H9 (cell line): ENCODE measurements around the gene GPC6. TPM values are rescaled to one million over a fixed set of nuclear protein-coding genes. Genes with fewer than 3 reads are reported as not detected.

ENCODE experiments used
- DNase-seq: peaks from one replicate; pipeline ENCODE4 v3.0.0-alpha.2; 2017
- H2AFZ ChIP-seq: one replicate; pipeline ENCODE4 v1.6.1; 2013; ENCODE audit warnings: mild to moderate bottlenecking, low read length, control low read depth, moderate library complexity
- H2AK5ac ChIP-seq: 2 replicates; pipeline ENCODE4 v1.6.1; 2013; ENCODE audit warnings: low read length, control low read depth, mixed read lengths; ENCODE audit not compliant: insufficient read length
- H2BK120ac ChIP-seq: one replicate; pipeline ENCODE4 v1.6.1; 2013; ENCODE audit warnings: low read depth, mild to moderate bottlenecking, low read length, control low read depth, inconsistent platforms; ENCODE audit not compliant: poor library complexity, severe bottlenecking
- H2BK12ac ChIP-seq: 2 replicates; pipeline ENCODE4 v1.6.1; 2013; ENCODE audit warnings: low read length, control low read depth, mixed read lengths, low read depth; ENCODE audit not compliant: insufficient read length
- H2BK15ac ChIP-seq: 2 replicates; pipeline ENCODE4 v1.6.1; 2013; ENCODE audit warnings: low read depth, low read length, control low read depth
- H2BK20ac ChIP-seq: one replicate; pipeline ENCODE4 v1.6.1; 2013; ENCODE audit warnings: low read depth, mild to moderate bottlenecking, low read length, control low read depth, inconsistent platforms; ENCODE audit not compliant: poor library complexity, severe bottlenecking
- H2BK5ac ChIP-seq: 2 replicates; pipeline ENCODE4 v1.6.1; 2013; ENCODE audit warnings: low read length, control low read depth, mixed read lengths; ENCODE audit not compliant: insufficient read length
- H3K14ac ChIP-seq: 2 replicates; pipeline ENCODE4 v1.6.1; 2013; ENCODE audit warnings: low read length, control low read depth; ENCODE audit not compliant: insufficient read depth
- H3K18ac ChIP-seq: 2 replicates; pipeline ENCODE4 v1.6.1; 2013; ENCODE audit warnings: low read depth, mild to moderate bottlenecking, mixed read lengths, low read length, control low read depth; ENCODE audit not compliant: insufficient read length
- H3K23ac ChIP-seq: 2 replicates; pipeline ENCODE4 v1.6.1; 2013; ENCODE audit warnings: low read length, control low read depth, mixed read lengths, low read depth; ENCODE audit not compliant: insufficient read length
- H3K23me2 ChIP-seq: 2 replicates; pipeline ENCODE4 v1.6.1; 2013; ENCODE audit warnings: low read depth, mild to moderate bottlenecking, mixed read lengths, low read length, control low read depth; ENCODE audit not compliant: insufficient read length, poor library complexity, severe bottlenecking
- H3K27ac ChIP-seq: 2 replicates; pipeline ENCODE4 v1.5.1; 2013; ENCODE audit warnings: low read length, control low read depth, mixed read lengths, low read depth; ENCODE audit not compliant: insufficient read length
- H3K27me3 ChIP-seq: 2 replicates; pipeline ENCODE4 v1.6.1; 2013; ENCODE audit warnings: low read length, control low read depth, inconsistent platforms; ENCODE audit not compliant: insufficient read depth
- H3K4ac ChIP-seq: 2 replicates; pipeline ENCODE4 v1.6.1; 2013; ENCODE audit warnings: low read depth, mild to moderate bottlenecking, control low read depth, inconsistent platforms, low read length, moderate library complexity
- H3K4me1 ChIP-seq: 2 replicates; pipeline ENCODE4 v1.6.1; 2013; ENCODE audit warnings: low read length, control low read depth, inconsistent platforms; ENCODE audit not compliant: insufficient read depth
- H3K4me2 ChIP-seq: 2 replicates; pipeline ENCODE4 v1.6.1; 2013; ENCODE audit warnings: low read length, control low read depth, mixed read lengths; ENCODE audit not compliant: insufficient read length, insufficient read depth
- H3K56ac ChIP-seq: 2 replicates; pipeline ENCODE4 v1.6.1; 2013; ENCODE audit warnings: low read depth, mild to moderate bottlenecking, mixed read lengths, low read length, control low read depth; ENCODE audit not compliant: insufficient read length
- H3K79me1 ChIP-seq: 2 replicates; pipeline ENCODE4 v1.6.1; 2013; ENCODE audit warnings: low read depth, mild to moderate bottlenecking, moderate library complexity, low read length, control low read depth, inconsistent platforms; ENCODE audit not compliant: insufficient read depth, poor library complexity, severe bottlenecking
- H3K79me2 ChIP-seq: 2 replicates; pipeline ENCODE4 v1.6.1; 2013; ENCODE audit warnings: low read length, control low read depth, inconsistent platforms; ENCODE audit not compliant: insufficient read depth
- H3K9ac ChIP-seq: 2 replicates; pipeline ENCODE4 v1.6.1; 2013; ENCODE audit warnings: low read length, control low read depth, mixed read lengths; ENCODE audit not compliant: insufficient read length; ENCODE audit errors: extremely low read depth
- H3K9me3 ChIP-seq: one replicate; pipeline ENCODE4 v1.6.1; 2013; ENCODE audit warnings: low read depth, low read length, inconsistent platforms; ENCODE audit not compliant: control insufficient read depth
- H3T11ph ChIP-seq: one replicate; pipeline ENCODE4 v1.6.1; 2013; ENCODE audit warnings: mild to moderate bottlenecking, low read length, control low read depth, inconsistent platforms
- H4K20me1 ChIP-seq: one replicate; pipeline ENCODE4 v1.6.1; 2013; ENCODE audit not compliant: control insufficient read depth, insufficient read length, insufficient read depth
- H4K5ac ChIP-seq: 2 replicates; pipeline ENCODE4 v1.6.1; 2013; ENCODE audit warnings: low read depth, mild to moderate bottlenecking, mixed read lengths, low read length, control low read depth; ENCODE audit not compliant: insufficient read length
- H4K8ac ChIP-seq: replicated peaks from 2 replicates; pipeline ENCODE4 v1.6.1; 2013; ENCODE audit warnings: low read length, control low read depth, mixed read lengths, low read depth; ENCODE audit not compliant: insufficient read length
- H4K91ac ChIP-seq: 2 replicates; pipeline ENCODE4 v1.6.1; 2013; ENCODE audit warnings: low read depth, mild to moderate bottlenecking, moderate library complexity, mixed read lengths, low read length, control low read depth; ENCODE audit not compliant: insufficient read length
- H3K27ac Mint-ChIP-seq, 3 experiments: 2 replicates in 2 of 3; 3 replicates in 1 of 3; pipeline ENCODE4 v1.8.0; 2020 to 2021; ENCODE audit warnings: mixed read lengths in 3 of 3, mild to moderate bottlenecking in 1 of 3, moderate library complexity in 1 of 3
- H3K27me3 Mint-ChIP-seq: 2 replicates; pipeline ENCODE4 v1.8.0; 2021; ENCODE audit warnings: low read depth, mild to moderate bottlenecking, moderate library complexity, mixed read lengths
- H3K36me3 Mint-ChIP-seq, 3 experiments: 2 replicates in 2 of 3; 3 replicates in 1 of 3; pipeline ENCODE4 v1.8.0; 2020 to 2021; ENCODE audit warnings: low read depth in 3 of 3, mixed read lengths in 3 of 3; ENCODE audit not compliant: insufficient read depth in 1 of 3
- H3K4me1 Mint-ChIP-seq, 2 experiments: 2 replicates each; pipeline ENCODE4 v1.8.0; 2020; ENCODE audit warnings: mixed read lengths in 2 of 2
- H3K4me3 Mint-ChIP-seq, 2 experiments: 2 replicates in 1 of 2; 3 replicates in 1 of 2; pipeline ENCODE4 v1.8.0; 2020 to 2021; ENCODE audit warnings: mild to moderate bottlenecking in 2 of 2, mixed read lengths in 2 of 2, moderate library complexity in 1 of 2
- H3K9me3 Mint-ChIP-seq, 2 experiments: 2 replicates in 1 of 2; 3 replicates in 1 of 2; pipeline ENCODE4 v1.8.0; 2020; ENCODE audit warnings: mild to moderate bottlenecking in 2 of 2, mixed read lengths in 2 of 2, moderate library complexity in 1 of 2
- CTCF ChIP-seq: fragments of 200-600 bp; sonication (generic); conservative IDR thresholded peaks from 3 replicates; pipeline ENCODE4 v1.8.0; 2021; ENCODE audit warnings: antibody characterized with exemption, mild to moderate bottlenecking
- WGBS: extraction: QIAGEN DNeasy Blood & Tissue Kit; methylation state at CpG from one replicate; pipeline ENCODE4 v1.1.7; 2013; ENCODE audit warnings: missing lambda C conversion rate, low lambda C conversion rate, mixed read lengths; ENCODE audit not compliant: insufficient read length; ENCODE audit errors: extremely low coverage; 5-methylcytosine and 5-hydroxymethylcytosine counted together
- total RNA-seq: library from RNA; stranded (reverse); gene quantifications from 2 replicates; pipeline ENCODE4 v1.2.1, GENCODE V29; 2021

Gene GPC6
- total RNA-seq, 1 experiment from 2014 or later = 15.6 TPM

DNA sequence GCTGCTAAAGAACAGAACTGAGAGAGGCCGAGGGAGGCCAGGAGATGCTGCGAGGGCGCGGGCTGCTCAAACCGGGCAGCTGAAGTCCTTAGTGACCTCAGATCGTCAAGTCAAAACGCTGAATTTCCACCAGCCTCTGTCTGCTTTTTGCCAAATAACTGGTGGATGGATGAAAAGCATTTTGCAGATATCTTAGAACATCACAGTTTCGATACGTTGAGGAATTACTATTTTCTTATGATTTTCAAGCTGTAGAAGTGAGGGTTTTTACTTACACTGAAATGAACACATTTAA lies 2.0 kb downstream of the GPC6 start:
- H3K79me2 ChIP-seq = peaks cover 7% of the 10 kb centered on the region; the same call in 1 of the 2 replicates
- DNase-seq = no peak
- no CpG with 5 or more reads among the region's 9 CpGs for WGBS

More for the DNA sequence above, 2.0 kb downstream of the GPC6 start:
- Histone ChIP-seq H3K14ac (no peak overlapping the region), H2BK12ac (no peak overlapping the region), H2BK5ac (no peak overlapping the region), H3K4me2 (peak overlapping the region; percentile 99), H3K4ac (no peak overlapping the region), H4K5ac (no peak overlapping the region), H3K4me1 (peaks cover 3% of the 10 kb centered on the region; the same call in 1 of the 2 replicates), H3K23me2 (peaks cover 17% of the 10 kb centered on the region), H3K9me3 (no peaks in the 10 kb centered on the region), H2BK120ac (no peak overlapping the region), H3K79me1 (no peaks in the 10 kb centered on the region), H3K27me3 (no peaks in the 10 kb centered on the region), H3K27ac (no peak overlapping the region), H2BK15ac (no peak overlapping the region), H3K56ac (no peak overlapping the region), H3K18ac (no peak overlapping the region), H4K20me1 (no peaks in the 10 kb centered on the region), H3T11ph (no peak overlapping the region), H2BK20ac (no peak overlapping the region), H3K23ac (no peak overlapping the region), H4K91ac (no peak overlapping the region), H4K8ac (no peak overlapping the region), H2AK5ac (no peak overlapping the region), H2AFZ (no peak overlapping the region), H3K9ac (peak overlapping the region; percentile 67)
- H3K4me3 Mint-ChIP-seq = peak overlapping the region; percentile 92 to 96
- peaks cover 0 to 2% of the 10 kb centered on the region in 2 experiments; a peak in 2 of 5 replicates for H3K9me3 Mint-ChIP-seq
- H3K36me3 Mint-ChIP-seq = peaks cover 0 to 6% (median 0%) of the 10 kb centered on the region in 3 experiments; a peak in 2 of 7 replicates
- H3K4me1 Mint-ChIP-seq = peaks cover 65 to 66% of the 10 kb centered on the region in 2 experiments
- H3K27me3 Mint-ChIP-seq = peaks cover 1% of the 10 kb centered on the region
- TF ChIP-seq CTCF = no peak
- H3K27ac Mint-ChIP-seq = peak overlapping the region; percentile 86 to 97 (median 89)
